Lower lobe of right lung (tissue), 2 donors: ENCODE results near the gene TBL1X. TPM values are rescaled to one million over a fixed set of nuclear protein-coding genes. Genes with fewer than 3 reads are reported as not detected.

Experiments used
- ATAC-seq, 2 donors: fragments of 200-7000 bp; cut with Tn5 transposase; one replicate each; pipeline ENCODE4 v1.9.1; 2020 to 2022; ENCODE audit warnings: mild to moderate bottlenecking in 2 of 2, moderate library complexity in 2 of 2
- DNase-seq: peaks from one replicate; pipeline ENCODE4 v3.0.0-alpha.2; 2020
- H3K27ac ChIP-seq: fragments of 200-600 bp; one replicate; pipeline ENCODE4 v1.8.0; 2022
- H3K27me3 ChIP-seq: fragments of 200-600 bp; one replicate; pipeline ENCODE4 v1.8.0; 2022; ENCODE audit warnings: low read depth
- H3K36me3 ChIP-seq: fragments of 200-600 bp; one replicate; pipeline ENCODE4 v1.8.0; 2022; ENCODE audit warnings: mild to moderate bottlenecking
- H3K4me1 ChIP-seq: fragments of 200-600 bp; one replicate; pipeline ENCODE4 v1.8.0; 2022
- H3K4me3 ChIP-seq: fragments of 200-600 bp; one replicate; pipeline ENCODE4 v1.8.0; 2022; ENCODE audit warnings: mild to moderate bottlenecking
- H3K9me3 ChIP-seq: fragments of 200-600 bp; one replicate; pipeline ENCODE4 v1.8.0; 2022
- intact Hi-C: fragments of 100-400 bp; cut with DNase I; formaldehyde crosslinking; loops from one replicate; pipeline ENCODE4 v1.11.0; 2022
- total RNA-seq: library from RNA; stranded (reverse); fragmentation: NEBNext Ultra II Directional; extraction: Animal tissue kit (Norgen Biotek cat#: 25700); gene quantifications from one replicate; pipeline ENCODE4 v1.2.1, GENCODE V29; 2021
- TF ChIP-seq, protein P1 (sequence below): fragments of 200-600 bp; IDR thresholded peaks from one replicate; pipeline ENCODE4 v1.8.0; 2022; ENCODE audit warnings: antibody characterized with exemption, mild to moderate bottlenecking
- donor health status: DM: no; HTN: yes; CAD: no; lungs with severe emphysema.

The TBL1X gene
- total RNA-seq, 1 donor from 2014 or later: 21.4 TPM

DNA sequence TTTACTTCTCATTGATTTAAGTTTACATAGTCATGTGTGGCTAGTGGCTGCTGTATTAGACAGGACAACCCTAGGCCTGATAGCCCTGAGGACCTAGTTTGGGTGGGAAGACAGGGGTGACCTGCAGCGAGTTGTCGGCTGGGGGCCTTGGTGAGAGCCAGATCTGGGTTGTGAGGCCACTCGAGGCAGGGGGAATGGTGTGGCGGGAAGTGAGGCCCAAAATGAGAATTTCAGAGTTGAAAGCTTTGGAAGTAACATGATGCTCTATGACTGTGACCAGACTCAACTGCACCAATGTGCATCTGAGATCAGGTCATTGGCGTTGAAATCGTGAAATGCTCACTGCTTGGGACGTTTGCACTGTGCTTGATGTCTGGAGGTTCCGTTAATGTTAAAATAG lies 72.9 kb downstream of the TBL1X start:
- no peaks in the 10 kb centered on the region for H3K36me3 ChIP-seq
- H3K4me1 ChIP-seq: peaks cover 10% of the 10 kb centered on the region
- H3K27me3 ChIP-seq: no peaks in the 10 kb centered on the region
- no peak overlapping the region for H3K4me3 ChIP-seq
- H3K27ac ChIP-seq: no peak overlapping the region
- TF ChIP-seq, protein P1, sequence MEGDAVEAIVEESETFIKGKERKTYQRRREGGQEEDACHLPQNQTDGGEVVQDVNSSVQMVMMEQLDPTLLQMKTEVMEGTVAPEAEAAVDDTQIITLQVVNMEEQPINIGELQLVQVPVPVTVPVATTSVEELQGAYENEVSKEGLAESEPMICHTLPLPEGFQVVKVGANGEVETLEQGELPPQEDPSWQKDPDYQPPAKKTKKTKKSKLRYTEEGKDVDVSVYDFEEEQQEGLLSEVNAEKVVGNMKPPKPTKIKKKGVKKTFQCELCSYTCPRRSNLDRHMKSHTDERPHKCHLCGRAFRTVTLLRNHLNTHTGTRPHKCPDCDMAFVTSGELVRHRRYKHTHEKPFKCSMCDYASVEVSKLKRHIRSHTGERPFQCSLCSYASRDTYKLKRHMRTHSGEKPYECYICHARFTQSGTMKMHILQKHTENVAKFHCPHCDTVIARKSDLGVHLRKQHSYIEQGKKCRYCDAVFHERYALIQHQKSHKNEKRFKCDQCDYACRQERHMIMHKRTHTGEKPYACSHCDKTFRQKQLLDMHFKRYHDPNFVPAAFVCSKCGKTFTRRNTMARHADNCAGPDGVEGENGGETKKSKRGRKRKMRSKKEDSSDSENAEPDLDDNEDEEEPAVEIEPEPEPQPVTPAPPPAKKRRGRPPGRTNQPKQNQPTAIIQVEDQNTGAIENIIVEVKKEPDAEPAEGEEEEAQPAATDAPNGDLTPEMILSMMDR: no peak
- DNase-seq: no peak
- intact Hi-C loops: no loop called here
- ATAC-seq: no peak
- H3K9me3 ChIP-seq: no peaks in the 10 kb centered on the region

DNA sequence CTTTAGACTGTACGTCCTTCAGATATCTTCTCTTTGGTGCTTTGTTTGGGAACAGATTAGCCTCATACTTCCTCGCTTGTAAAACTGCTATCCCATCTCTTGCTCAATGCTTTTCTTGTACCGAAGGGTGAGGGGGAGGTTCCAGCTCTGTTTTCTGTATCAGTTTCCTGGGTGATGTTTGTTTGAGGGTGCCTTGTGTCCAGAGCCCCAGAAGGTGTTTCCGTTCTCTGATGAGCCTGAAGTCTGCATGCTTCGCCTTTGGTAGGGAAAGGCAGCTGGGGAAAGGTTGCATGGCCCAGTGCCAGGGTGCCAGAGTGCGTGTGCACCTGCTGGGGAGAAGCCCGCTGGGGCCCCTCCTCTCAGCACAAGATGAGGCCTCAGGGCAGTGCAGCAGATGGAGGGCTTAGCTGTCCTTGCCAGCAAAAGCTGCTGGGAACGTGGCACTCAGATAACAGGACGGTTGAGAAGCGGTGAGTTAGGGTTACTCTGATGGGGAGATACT lies 73.7 kb downstream of the TBL1X start:
- H3K4me1 ChIP-seq: peaks cover 10% of the 10 kb centered on the region
- H3K27ac ChIP-seq: no peak overlapping the region
- H3K4me3 ChIP-seq: no peak overlapping the region
- no peak for DNase-seq
- TF ChIP-seq, protein P1: no peak
- H3K36me3 ChIP-seq: no peaks in the 10 kb centered on the region
- intact Hi-C loops: no loop called here
- no peak for ATAC-seq
- no peaks in the 10 kb centered on the region for H3K27me3 ChIP-seq
- no peaks in the 10 kb centered on the region for H3K9me3 ChIP-seq

DNA sequence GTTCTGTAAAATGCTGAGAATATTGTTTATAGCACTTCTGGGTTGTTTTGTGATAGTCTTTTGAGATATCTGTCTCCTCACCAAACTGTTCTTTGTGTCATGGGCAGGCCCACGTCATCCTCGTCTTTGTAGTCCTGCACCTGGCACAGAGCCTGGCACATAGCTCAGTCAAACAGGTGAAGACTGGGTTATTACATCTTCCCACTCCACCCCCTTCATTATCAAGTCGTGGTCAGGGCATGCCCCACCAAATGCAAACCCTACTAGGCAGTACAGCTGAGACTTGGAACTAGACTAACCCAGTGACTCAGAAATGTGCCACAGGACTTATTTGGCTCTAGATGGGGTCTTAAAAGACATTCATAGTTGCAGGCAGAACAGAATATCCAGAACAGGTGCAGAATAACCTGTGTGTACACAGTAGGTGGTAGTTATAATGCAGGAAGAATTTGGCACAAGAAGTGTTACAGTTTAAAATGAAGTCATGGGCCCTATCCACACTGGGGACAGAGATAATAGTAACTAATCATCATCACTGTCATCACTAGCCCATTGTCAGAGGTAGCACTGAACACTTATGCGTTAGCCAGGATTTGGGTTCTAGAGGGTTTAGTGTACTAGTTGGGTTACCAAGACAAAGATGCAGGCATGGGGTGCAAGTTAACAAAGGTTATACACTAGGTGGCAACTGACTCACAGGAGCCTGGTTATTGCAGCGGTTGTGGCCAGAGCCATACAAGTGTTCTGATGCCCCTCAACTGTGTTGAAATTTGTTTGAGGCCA lies 74.9 kb downstream of the TBL1X start:
- Histone ChIP-seq H3K4me1 (peaks cover 8% of the 10 kb centered on the region), H3K27ac (no peak overlapping the region), H3K4me3 (no peak overlapping the region), H3K27me3 (no peaks in the 10 kb centered on the region), H3K9me3 (no peaks in the 10 kb centered on the region), H3K36me3 (no peaks in the 10 kb centered on the region)
- no peak for DNase-seq
- TF ChIP-seq, protein P1: no peak
- intact Hi-C loops: no loop called here
- ATAC-seq: no peak

DNA sequence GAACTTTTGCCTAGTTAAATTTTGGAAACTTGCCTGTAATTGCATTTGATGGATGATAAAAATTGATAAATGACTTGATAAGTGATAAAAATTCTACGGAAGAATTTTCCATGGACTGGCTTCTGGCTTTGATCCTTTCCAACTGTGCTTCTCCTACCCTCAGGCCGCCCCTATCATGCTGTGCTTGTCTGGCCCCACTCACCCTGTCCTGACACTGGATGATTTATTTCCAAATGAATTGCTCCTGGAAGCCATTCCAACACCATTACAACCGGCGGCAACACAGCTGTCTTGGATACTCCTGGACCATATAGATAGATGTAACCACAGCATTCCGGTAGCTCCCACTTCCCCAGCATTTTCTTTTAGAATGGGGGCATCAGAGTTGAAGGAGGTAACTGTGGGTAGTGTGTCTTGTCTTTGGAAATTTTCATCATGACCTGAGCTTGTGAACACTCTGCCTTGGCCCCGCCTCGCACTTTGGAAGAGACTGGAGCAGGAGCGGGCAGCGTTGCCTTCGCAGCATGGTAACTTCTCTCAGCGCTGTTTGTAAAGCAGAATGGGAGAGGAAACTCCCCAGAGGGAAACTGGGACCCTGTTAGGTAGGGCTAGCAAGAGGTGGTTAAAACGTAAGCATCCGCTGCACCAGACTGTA lies 77.4 kb downstream of the TBL1X start:
- ATAC-seq (no peak), DNase-seq (no peak)
- intact Hi-C loops: no loop called here

DNA sequence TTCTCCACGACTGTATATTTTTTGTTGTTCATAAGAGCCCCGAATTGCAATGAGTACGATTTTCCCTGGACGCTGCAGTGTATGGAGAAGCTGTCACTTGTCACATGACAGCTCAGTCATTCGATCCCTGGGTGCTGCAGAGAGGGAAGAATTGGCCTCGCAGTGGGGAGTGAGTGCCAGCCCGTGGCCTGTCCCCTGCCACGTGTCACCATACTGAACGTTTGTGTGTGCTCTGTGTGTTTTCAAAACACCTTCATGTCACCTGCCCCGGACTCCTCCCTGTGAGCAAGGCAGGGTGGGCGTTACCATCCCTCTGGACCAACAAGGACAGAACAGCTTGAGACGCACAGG lies 77.9 kb downstream of the TBL1X start:
- DNase-seq (no peak), ATAC-seq (no peak)
- intact Hi-C loops: no loop called here
- H3K27me3 ChIP-seq: no peaks in the 10 kb centered on the region
- no peak overlapping the region for H3K27ac ChIP-seq
- H3K4me3 ChIP-seq: no peak overlapping the region
- no peaks in the 10 kb centered on the region for H3K4me1 ChIP-seq
- no peaks in the 10 kb centered on the region for H3K9me3 ChIP-seq
- TF ChIP-seq, protein P1: no peak
- no peaks in the 10 kb centered on the region for H3K36me3 ChIP-seq

More for the DNA sequence above, 77.4 kb downstream of the TBL1X start:
- TF ChIP-seq, protein P1: no peak
- H3K9me3 ChIP-seq: no peaks in the 10 kb centered on the region
- no peak overlapping the region for H3K27ac ChIP-seq
- no peak overlapping the region for H3K4me3 ChIP-seq
- no peaks in the 10 kb centered on the region for H3K4me1 ChIP-seq
- no peaks in the 10 kb centered on the region for H3K36me3 ChIP-seq
- no peaks in the 10 kb centered on the region for H3K27me3 ChIP-seq
